HG03108 (cell line): ENCODE data around the gene ASH1L.
"Not testable (repeated sequence)": the region's sequence is repeated elsewhere in the genome, so short reads cannot be mapped to it uniquely, and the experiment has no call there.

Source experiments
- ATAC-seq: cut with Tn5 transposase; IDR thresholded peaks from one replicate; pipeline ENCODE4 v1.9.1; 2021; ENCODE audit warnings: moderate library complexity; ENCODE audit not compliant: unreplicated experiment

ASH1L gene

DNA sequence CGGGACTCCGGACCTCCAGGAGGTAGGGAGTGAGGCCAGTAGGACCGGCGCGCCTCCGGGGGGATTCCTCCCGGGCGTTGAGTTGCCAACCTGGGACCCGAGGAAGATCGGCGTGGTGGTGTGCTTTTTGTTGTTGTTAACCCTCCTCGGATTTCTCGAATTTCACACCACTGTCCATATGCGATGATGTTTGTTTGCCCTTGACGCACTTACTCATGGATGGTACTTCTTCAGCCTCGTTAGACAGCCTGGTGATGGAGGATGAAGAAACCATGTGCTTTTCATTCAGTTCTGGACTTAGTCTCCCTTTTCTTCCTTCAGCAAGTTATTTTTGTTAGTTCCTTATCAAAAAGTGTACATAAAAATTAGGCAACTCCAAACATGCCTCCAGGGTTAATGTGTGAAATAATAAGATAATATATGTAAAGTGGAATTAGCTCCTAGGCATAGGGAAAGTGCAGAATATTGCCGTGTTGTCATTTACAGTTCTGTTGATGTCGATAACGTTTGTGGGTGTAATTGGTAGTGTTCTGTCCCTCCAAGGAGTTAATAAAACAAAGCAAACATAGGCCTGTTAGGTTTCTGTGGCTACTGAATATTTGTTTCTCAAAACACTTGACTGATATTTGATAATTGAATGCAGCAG lies 897 bp upstream of the ASH1L start:
- not testable (repeated sequence) for ATAC-seq

DNA sequence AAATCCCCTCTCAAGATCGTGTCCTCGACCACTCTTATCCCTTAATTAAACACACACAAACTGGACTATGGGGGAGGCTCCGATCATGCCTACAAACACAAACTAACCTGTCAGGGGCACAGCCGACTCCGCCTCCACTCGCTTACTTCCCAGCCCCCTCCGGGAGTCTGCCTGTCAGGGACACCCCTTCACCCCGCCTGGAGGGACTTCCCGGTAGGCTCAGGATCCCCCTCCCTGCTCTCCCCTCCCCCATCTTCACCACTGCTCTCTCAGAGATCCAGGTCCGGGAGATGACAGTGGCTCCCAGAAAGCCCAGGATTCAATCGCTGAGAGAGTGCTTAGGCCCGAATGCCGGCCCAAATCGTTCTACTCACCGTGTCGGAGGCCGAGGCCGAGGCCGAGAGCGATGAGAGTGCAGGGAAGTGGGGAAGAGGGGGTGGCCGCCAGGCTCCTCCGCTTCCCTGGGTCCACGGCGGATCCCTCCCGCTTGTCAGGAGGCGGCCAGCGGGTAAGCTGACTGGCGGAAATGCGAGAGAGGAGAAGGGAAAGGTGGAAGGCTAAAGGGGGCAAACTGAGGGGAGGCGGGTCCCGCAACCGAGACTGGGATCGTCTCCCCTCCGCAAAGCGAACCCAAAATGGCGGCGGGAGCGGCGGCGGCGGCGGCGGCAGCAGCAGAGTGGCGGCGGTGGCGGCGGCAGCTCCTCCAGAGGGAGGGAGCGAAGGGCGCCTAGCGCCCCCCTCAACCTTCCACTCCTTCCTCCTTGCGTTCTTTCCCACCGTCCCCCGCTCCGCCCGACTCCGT lies 623 bp downstream of the ASH1L start:
- peak; percentile 22 for ATAC-seq

DNA sequence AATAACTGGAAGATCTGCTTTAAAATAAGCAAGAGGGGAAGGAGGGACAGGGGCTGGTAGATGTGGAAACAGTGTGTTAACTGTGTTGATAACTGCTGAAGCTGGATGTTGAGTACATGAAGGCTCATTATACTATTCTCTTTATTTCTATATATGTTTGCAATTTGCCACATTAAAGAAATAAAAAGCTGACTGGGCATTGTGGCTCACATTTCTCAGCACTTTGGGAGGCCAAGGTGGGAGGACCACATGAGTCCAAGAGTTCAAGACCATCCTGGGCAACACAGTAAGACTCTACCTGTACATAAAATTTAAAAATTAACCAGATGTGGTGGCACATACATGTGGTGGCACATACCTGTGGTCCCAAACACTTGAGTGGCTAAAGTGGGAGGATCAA lies 6.7 kb downstream of the ASH1L start:
- ATAC-seq: no peak

DNA sequence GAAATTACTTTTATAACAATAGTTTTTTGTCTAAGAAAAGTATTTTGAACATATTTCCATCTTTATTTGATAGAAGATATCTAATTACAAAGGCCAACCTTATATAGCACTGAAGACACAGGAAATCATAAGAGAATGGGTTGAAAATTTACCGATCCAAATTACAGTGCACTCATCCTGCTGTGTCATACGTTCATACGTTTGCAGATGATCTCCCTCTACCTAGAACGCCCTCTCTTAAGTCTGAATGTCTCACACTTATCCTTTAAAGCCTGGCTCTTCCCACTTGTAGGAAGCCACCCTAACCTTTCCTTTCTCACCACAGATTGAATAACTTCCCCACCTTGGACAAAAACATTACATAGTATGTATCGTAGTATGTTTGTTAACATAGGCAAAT lies 9.3 kb downstream of the ASH1L start:
- no peak for ATAC-seq

DNA sequence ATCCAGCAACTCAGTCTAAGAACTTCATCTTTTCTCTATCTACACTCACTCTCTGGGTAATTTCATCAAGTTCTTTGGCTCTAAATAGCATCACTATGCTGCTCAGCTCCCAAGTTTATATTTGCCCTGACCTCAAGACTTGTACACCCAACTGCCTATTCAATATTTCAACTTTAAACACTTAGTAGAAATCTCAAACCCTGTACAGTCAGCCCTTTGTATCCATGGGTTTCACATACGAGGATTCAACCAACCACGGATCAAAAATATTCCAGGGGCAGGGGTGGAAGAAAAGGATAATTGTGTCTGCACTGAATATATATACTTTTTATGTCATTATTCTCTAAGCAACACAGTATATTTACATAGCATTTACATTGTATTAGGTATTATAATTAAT lies 13.9 kb downstream of the ASH1L start:
- ATAC-seq: no peak

DNA sequence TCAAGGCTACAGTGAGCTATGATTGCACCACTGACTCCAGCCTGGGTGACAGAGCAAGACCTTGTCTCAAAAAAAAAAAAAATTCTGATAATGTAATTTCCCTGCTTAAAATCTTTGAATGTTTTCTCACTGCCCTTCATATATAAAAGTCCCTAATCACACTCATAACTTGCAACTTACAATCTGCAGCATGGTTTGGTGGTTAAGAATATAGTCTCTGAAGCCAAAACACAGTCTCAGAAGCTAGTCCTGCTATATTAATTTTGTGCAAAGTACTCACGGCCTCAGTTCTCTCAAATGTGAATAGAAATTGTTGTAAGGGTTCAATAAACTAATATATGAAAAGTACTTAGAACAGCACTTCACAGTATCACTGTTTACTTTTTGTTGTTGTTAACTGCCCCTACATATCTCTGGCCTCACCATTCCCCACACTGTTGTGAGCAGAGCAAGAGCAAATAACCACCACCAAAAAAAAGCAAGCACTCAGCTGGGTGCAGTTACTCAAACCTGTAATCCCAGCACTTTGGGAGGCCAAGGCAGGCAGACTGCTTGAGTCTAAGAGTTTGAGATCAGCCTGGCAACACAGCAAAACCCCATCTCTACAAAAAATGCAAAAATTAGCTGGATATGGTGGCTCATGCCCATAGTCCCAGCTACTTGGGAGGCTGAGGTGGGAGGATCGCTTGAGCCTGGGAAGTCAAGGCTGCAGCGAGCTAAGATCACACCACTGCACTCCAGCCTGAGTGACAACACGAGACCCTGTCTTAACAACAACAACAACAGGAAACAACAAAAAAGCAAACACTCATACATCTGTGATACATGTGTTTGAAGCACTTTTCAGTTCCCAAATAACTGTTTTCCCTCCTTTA lies 22.4 kb downstream of the ASH1L start:
- no peak for ATAC-seq

DNA sequence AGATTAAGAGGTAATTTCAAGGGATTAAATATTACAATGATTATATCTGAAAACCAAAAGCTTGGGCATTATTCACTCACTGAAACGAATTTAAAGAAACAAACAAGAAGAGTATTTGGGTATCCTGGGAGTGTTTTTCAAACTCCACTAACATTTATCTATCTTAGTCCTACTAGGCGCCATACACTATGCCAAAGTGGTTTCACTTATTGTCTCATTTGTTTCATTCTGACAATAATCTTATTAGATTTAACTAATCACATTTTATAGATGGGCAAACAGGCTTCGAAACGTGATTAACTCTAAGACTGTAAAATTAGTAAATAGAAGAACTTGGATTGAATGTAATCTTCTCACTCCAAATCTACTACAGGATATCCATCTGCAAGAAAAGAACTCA lies 25.4 kb downstream of the ASH1L start:
- no peak for ATAC-seq

DNA sequence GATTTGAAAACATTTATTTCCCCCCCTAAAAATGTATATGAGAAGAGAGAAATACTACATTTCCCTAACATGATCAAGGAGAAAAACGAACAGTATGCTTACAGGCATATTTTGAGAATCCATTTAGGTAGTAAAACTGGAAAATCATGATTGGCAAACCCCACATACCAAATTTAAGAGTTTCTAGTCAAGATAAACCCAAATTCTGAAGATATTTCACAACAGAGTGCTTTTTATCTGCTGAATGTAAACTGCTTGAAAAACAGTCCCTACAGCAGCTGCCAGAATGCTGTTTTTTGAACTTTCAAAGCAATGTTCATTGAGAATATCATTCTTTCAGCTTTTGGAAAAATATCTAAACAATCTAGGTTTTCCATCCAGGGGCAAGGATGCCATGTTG lies 31.0 kb downstream of the ASH1L start:
- no peak for ATAC-seq

DNA sequence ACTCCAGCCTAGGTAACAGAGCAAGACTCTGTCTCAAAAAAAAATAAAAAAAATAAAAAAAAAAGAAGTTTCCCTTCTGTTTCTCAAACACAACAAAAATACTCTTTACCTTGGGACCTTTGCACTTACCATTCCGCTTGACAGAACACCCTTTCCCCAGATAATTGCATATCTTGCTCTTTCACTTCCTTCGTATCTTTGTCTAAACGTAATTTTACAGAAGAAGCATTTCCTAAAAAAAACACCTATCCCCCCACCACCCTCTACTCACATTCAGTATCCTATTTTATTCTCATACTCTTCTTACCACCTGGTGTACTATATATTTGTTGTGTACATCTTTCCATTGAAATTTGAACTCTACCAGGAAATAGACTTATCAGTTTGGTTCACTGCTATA lies 32.7 kb downstream of the ASH1L start:
- peak; percentile 45 for ATAC-seq

DNA sequence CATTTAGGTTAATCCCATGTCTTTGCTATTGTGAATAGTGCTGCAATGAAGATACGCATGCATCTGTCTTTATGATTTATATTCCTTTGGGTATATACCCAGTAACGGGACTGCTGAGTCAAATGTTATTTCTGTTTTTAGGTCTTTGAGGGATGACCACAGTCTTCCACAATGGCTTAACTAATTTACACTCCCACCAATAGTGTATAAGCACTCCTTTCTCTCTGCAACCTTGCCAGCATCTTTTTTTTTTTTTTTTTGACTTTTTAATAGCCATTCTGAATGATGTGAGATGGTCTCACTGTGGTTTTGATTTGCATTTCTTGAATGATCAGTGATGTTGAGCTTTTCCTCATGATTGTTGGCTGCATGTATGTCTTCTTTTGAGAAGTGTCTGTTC lies 33.5 kb downstream of the ASH1L start:
- ATAC-seq: no peak

DNA sequence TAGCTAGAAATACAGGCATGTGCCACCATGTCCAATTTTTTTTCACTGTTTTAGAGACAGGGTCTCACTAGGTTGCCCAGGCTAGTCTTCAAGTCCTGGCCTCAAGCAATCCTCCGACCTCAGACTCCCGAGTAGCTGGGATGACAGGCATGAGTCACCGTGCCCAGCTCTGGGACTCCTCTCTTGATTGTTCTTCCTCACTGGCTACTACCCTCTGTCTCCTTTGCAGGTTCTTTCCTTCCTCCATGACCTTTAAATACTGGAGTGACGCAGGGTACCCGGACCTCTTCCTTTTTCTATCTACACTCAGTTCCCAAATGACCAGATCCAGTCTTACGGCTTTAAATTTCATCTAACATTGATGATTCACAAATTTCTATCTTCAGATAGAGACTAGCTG lies 34.9 kb downstream of the ASH1L start:
- no peak for ATAC-seq

DNA sequence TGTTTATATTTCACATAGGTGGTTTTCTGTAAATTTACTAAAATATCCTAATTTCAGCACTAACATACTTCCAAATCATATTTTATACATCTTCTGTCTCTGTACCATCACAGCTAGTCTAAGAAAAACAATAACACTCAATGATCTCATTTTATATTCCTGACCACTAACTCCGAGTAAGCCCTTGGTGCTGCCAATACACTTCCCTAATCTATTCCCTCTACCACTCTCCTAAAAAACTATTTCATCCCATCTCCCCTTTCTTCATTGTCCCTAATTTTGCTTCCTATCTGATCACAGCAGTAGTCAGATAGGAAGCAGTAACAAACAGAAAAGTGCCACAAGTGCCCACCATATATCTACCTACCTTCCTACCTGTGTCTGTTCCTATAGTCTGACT lies 36.2 kb downstream of the ASH1L start:
- ATAC-seq: no peak

DNA sequence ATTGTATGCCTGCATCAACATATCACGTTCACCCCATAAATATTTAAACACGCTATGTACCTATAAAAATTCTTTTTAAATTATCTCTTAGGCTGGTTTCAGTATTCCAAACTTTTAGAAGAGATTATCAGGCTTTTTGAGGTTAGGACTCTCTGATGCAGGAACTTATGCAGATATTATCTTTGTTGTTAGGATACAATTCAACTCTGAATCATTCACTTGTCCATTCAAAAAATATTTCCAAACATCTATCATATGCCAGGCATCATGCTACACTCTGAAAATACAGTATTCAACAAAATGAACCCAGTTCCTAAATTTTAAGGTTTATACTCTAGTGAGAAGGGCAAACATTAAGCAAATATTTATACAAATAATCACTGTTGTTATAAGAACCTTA lies 40.5 kb downstream of the ASH1L start:
- no peak for ATAC-seq

DNA sequence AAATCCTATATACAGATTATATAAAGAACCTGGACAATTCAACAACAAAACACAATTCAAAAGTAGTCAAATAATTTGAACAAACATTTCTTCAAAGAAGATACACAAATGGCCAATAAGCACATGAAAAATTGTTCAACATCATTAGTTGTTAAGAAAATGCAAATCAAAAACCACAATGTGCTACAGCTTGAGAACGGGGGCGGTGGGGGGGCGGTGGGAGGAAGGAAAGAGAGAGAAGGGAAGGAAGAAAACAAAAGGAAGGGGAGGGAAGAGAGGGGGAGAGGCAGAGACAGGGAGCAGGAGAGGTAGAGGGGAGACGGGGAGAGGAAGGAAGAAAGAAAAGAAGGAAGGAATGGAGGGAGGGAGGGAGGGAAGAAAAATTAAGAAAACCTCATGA lies 44.1 kb downstream of the ASH1L start:
- no peak for ATAC-seq

DNA sequence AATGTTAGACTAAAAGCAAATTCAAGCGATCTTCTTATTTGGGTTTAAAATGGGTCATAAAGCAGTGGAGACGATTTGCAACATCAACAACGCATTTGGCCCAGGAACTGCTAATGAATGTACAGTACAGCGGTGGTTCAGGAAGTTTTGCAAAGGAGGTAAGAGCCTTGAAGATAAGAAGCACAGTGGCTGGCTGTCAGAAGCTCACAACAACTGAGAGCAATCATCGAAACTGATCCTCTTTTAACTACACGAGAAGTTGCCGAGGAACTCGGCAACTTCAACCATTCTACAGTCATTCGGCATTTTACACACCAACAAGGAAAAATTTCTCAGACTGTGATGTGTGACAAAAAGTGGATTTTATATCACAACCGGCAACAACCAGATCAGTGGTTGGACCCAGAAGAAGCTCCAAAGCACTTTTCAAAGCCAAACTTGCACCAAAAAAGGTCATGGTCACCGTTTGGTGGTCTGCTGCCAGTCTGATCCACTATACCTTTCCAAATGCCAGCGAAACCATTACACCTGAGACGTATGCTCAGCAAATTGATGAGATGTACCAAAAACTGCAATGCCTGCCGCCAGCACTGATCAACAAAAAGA lies 47.9 kb downstream of the ASH1L start:
- no peak for ATAC-seq

DNA sequence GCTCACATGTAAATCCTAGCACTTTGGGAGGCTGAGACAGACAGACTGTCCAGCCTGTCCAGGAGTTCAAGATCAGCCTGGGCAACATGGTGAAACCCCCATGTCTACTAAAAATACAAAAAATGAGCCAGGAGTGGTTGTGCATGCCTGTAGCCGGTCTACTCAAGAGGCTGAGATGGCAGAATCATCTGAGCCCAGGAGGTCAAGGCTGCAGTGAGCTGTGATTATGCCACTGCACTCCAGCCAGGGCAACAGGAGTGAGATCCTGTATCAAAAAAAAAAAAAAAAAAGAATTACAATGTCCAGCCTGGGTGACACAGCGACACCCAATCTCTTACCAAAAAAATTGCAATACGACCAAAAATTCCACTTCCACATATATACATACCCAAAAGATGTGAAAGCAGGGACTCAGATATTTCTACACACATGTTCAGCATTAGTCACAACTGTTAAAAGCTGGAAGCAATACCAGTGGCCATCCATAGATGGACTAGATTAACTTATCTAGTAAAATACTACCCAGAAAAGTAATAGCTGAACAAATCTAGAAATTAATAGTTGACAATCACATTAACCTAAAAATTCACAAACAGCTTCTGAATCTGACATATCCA lies 49.2 kb downstream of the ASH1L start:
- no peak for ATAC-seq

DNA sequence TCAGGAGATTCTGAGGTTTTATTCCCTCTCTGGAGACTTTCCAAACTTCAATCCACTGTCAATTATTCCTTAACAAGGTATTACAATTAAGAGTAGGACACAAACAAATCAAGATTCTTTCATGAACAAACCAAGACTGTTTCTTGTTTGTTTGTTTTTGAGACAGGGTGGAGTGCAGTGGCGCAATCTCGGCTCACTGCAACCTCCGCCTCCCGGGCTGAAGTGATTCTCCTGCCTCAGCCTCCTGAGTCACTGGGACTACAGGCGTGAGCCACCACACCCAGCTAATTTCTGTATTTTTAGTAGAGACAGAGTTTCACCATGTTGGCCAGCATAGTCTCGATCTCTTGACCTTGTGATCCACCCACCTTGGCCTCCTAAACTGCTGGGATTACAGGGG lies 51.2 kb downstream of the ASH1L start:
- not testable (repeated sequence) for ATAC-seq

DNA sequence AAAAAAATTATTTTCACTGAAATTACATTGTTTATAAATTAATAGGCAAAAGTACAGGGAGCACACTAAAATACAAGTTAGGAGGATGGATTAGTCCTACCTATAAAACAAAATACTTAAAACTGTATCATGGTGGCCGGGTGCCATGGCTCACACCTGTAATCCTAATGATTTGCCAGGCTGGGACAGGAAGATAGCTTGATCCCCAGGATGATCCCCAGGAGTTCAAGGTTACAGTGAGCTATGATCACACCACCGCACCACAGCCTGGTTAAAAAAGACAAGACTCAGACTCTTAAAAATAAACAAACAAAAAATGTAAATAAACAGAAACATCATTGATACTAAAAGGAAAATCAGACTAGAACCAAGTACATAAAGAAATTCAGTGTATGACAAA lies 53.5 kb downstream of the ASH1L start:
- no peak for ATAC-seq

DNA sequence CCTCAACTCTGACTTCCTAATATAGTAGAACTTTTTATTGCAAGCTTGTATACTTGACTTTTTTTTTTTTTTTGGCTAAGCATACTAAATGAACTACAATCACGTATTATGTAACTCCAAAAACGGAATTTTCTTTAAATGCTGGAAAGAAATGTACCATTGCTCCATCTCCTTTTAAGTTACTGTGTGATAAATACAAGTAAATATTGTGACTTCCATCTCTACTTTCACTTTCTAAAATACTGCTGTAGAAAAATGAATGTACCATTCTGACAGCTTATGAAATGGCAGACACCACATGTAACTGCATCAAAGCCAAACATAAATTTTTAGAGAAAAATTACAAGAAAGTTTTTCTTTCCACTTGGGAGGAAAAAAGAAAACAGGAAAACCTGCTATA lies 54.7 kb downstream of the ASH1L start:
- no peak for ATAC-seq

DNA sequence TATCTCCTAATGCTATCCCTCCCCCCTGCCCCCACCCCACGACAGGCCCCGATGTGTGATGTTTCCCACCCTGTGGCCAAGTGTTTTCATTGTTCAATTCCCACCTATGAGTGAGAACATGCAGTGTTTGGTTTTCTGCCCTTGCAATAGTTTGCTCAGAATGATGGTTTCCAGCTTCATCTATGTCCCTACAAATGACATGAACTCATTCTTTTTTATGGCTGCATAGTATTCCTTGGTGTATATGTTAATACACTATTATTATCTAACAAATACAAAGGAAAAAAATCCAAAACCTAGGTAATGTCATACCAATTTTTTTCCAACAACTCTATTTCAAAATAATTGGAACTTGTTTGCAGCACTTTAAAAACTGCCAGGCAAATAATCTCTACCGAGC lies 56.6 kb downstream of the ASH1L start:
- not testable (repeated sequence) for ATAC-seq

DNA sequence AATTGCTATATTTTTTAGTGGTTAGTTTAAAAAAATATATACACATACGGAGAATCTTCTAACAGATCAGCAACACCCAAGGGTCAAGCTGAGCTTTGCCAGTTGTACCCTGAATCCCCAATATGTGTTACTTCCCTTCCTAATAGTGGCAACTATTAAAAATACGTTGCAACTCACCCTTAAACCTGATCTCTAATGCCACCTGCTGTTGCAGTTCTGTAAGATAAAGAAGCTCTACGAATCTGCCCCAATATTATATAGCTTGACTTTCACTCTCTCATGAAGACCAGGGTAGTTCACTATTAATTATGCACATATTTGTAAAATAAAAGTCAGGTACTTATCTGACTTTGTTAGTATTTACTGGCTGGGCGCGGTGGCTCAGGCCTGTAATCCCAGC lies 58.4 kb downstream of the ASH1L start:
- no peak for ATAC-seq
